Measurements from ENCODE around the gene RAPGEF1.

DNA sequence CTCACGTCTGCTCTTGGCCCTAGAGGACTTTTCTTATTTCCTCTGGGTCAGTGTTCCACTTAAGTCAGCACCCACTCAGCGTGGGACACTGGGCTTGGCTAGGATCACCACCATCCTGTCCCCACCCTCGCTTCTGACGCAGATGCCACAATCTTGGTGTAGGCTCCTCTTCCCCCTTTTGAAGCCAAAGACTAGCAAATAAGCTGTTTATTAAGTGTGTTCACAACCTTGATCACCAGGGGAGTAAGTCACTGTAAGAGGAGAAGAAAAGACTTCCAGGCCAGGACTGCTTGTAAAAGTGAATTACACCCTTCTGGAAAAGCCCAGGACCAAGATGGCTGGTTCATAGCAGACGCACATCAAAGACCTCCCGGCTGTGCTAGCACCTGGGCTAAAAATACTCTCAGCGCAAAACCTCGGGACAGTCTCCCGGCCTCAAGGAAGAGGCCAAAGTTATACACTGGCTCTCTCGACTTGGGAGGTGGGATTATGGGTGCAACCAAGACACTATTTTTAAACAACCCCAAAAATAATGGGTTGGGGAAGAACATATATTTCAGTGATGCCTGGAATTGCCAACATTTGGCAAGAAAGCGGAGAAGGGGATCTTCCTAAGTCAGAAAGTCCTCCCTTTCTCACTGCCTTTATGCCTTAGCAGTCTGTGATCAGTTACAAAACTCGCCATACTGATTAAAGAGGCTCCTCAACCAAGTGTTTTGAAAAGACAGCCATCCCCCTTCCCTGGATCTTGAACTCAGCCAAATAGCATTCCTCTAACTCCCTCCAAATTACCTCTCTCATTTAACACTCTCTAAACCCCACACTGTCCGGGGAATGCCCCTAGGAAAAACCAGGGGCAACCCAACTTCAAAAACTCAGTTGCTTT is 69.4 kb downstream of the RAPGEF1 start:
- TF ChIP-seq, protein P1, sequence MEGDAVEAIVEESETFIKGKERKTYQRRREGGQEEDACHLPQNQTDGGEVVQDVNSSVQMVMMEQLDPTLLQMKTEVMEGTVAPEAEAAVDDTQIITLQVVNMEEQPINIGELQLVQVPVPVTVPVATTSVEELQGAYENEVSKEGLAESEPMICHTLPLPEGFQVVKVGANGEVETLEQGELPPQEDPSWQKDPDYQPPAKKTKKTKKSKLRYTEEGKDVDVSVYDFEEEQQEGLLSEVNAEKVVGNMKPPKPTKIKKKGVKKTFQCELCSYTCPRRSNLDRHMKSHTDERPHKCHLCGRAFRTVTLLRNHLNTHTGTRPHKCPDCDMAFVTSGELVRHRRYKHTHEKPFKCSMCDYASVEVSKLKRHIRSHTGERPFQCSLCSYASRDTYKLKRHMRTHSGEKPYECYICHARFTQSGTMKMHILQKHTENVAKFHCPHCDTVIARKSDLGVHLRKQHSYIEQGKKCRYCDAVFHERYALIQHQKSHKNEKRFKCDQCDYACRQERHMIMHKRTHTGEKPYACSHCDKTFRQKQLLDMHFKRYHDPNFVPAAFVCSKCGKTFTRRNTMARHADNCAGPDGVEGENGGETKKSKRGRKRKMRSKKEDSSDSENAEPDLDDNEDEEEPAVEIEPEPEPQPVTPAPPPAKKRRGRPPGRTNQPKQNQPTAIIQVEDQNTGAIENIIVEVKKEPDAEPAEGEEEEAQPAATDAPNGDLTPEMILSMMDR (IDR thresholded peaks at IDR 0.05), result no peak
- TF ChIP-seq POLR2AphosphoS5 (IDR thresholded peaks at IDR 0.05) (no peak), EP300 (IDR thresholded peaks at IDR 0.05) (no peak), POLR2A (IDR thresholded peaks at IDR 0.05) (no peak)
